Neural progenitor cell (in vitro differentiated cells): ENCODE data around the gene PUS1. TPM values are rescaled to one million over a fixed set of nuclear protein-coding genes. Genes with fewer than 3 reads are reported as not detected.

Experiments used
- DNase-seq: peaks from one replicate; pipeline ENCODE4 v3.0.0-alpha.2; 2016; ENCODE audit warnings: low spot score
- H2AFZ ChIP-seq: fragments of 200-600 bp; sonication (generic); replicated peaks from 2 replicates; pipeline ENCODE4 v1.6.1; 2016; ENCODE audit warnings: antibody characterized with exemption
- H3F3A ChIP-seq: fragments of 200-600 bp; sonication (generic); 2 replicates; pipeline ENCODE4 v1.6.1; 2016; ENCODE audit warnings: antibody characterized with exemption, low read depth
- H3K27ac ChIP-seq: fragments of 200-600 bp; sonication (generic); 2 replicates; pipeline ENCODE4 v1.5.1; 2016; ENCODE audit warnings: mild to moderate bottlenecking
- H3K27me3 ChIP-seq: fragments of 200-600 bp; sonication (generic); 2 replicates; pipeline ENCODE4 v1.6.1; 2016; ENCODE audit warnings: mild to moderate bottlenecking, moderate library complexity
- H3K36me3 ChIP-seq: fragments of 200-600 bp; sonication (generic); 2 replicates; pipeline ENCODE4 v1.5.1; 2016
- H3K4me1 ChIP-seq: fragments of 200-600 bp; sonication (generic); 2 replicates; pipeline ENCODE4 v1.6.1; 2016; ENCODE audit warnings: mixed run types
- H3K4me2 ChIP-seq: fragments of 200-600 bp; sonication (generic); 2 replicates; pipeline ENCODE4 v1.6.1; 2016
- H3K4me3 ChIP-seq: fragments of 200-600 bp; sonication (generic); 2 replicates; pipeline ENCODE4 v1.5.1; 2016
- H3K79me2 ChIP-seq: fragments of 200-600 bp; sonication (generic); 2 replicates; pipeline ENCODE4 v1.6.1; 2016; ENCODE audit warnings: low read depth
- H3K9ac ChIP-seq: fragments of 200-600 bp; sonication (generic); 2 replicates; pipeline ENCODE4 v1.6.1; 2016
- H3K9me3 ChIP-seq: fragments of 200-600 bp; sonication (generic); 2 replicates; pipeline ENCODE4 v1.5.1; 2016; ENCODE audit warnings: low read depth
- H4K20me1 ChIP-seq: fragments of 200-600 bp; sonication (generic); 2 replicates; pipeline ENCODE4 v1.6.1; 2016; ENCODE audit warnings: low read depth
- H3K27ac Mint-ChIP-seq: 3 replicates; pipeline ENCODE4 v1.8.0; 2021; ENCODE audit warnings: mixed read lengths
- H3K27me3 Mint-ChIP-seq: 2 replicates; pipeline ENCODE4 v1.8.0; 2022; ENCODE audit warnings: low read depth, mild to moderate bottlenecking, inconsistent platforms, moderate library complexity, mixed read lengths; ENCODE audit not compliant: insufficient read depth
- H3K36me3 Mint-ChIP-seq: 3 replicates; pipeline ENCODE4 v1.8.0; 2021; ENCODE audit warnings: mixed read lengths
- H3K4me1 Mint-ChIP-seq: 3 replicates; pipeline ENCODE4 v1.8.0; 2021; ENCODE audit warnings: mixed read lengths
- H3K4me3 Mint-ChIP-seq: 3 replicates; pipeline ENCODE4 v1.8.0; 2021; ENCODE audit warnings: mild to moderate bottlenecking, moderate library complexity, mixed read lengths
- H3K9me3 Mint-ChIP-seq: 3 replicates; pipeline ENCODE4 v1.8.0; 2020; ENCODE audit warnings: mixed read lengths
- CTCF ChIP-seq: fragments of 200-600 bp; sonication (generic); IDR thresholded peaks from 2 replicates; pipeline ENCODE4 v1.5.1; 2017; ENCODE audit warnings: antibody characterized with exemption, mild to moderate bottlenecking
- EZH2 ChIP-seq: fragments of 200-600 bp; sonication (generic); IDR thresholded peaks from 2 replicates; pipeline ENCODE4 v1.6.1; 2017; ENCODE audit warnings: antibody characterized with exemption, mild to moderate bottlenecking, moderate library complexity
- EZH2phosphoT487 ChIP-seq: fragments of 200-600 bp; sonication (generic); IDR thresholded peaks from 2 replicates; pipeline ENCODE4 v1.6.1; 2017; ENCODE audit warnings: antibody characterized with exemption
- total RNA-seq: library from RNA; depleted of rRNA; stranded (reverse); fragments of >200 nt; gene quantifications from 2 replicates; pipeline ENCODE4 v1.2.3, GENCODE V29; 2015; ENCODE audit warnings: low replicate concordance

Gene PUS1
- total RNA-seq, 1 donor from 2014 or later = 15.9 TPM

- H3K36me3 ChIP-seq = no peaks in the 10 kb centered on the region
- no peaks in the 10 kb centered on the region for H3K27me3 ChIP-seq
- Mint-ChIP-seq H3K27me3 (peaks cover 5% of the 10 kb centered on the region), H3K27ac (peak overlapping the region; percentile 37), H3K9me3 (no peaks in the 10 kb centered on the region), H3K4me1 (peaks cover 13% of the 10 kb centered on the region), H3K36me3 (peaks cover 2% of the 10 kb centered on the region), H3K4me3 (peak overlapping the region; percentile 69)
- peaks cover 57% of the 10 kb centered on the region for H3K79me2 ChIP-seq
- H3F3A ChIP-seq = peaks cover 8% of the 10 kb centered on the region
- H3K9ac ChIP-seq = no peak overlapping the region
- no peak for DNase-seq
- peaks cover 9% of the 10 kb centered on the region for H3K4me1 ChIP-seq
- no peak overlapping the region for H2AFZ ChIP-seq
- no peaks in the 10 kb centered on the region for H3K9me3 ChIP-seq
- TF ChIP-seq EZH2 = no peak
- TF ChIP-seq EZH2phosphoT487 = no peak
- no peak for TF ChIP-seq CTCF
- no peak overlapping the region for H3K4me2 ChIP-seq
- H3K27ac ChIP-seq = no peak overlapping the region
- H3K4me3 ChIP-seq = no peak overlapping the region
- H4K20me1 ChIP-seq = peaks cover 65% of the 10 kb centered on the region
These were observed 31.8 kb upstream of the PUS1 start for GRCh38 chr12:131897276-131897675.

- Mint-ChIP-seq H3K4me3 (peak overlapping the region; percentile 50), H3K4me1 (peaks cover 13% of the 10 kb centered on the region), H3K36me3 (peaks cover 2% of the 10 kb centered on the region), H3K27me3 (peaks cover 2% of the 10 kb centered on the region), H3K27ac (no peak overlapping the region), H3K9me3 (no peaks in the 10 kb centered on the region)
- no peaks in the 10 kb centered on the region for H3K36me3 ChIP-seq
- no peak for TF ChIP-seq EZH2
- no peak for TF ChIP-seq EZH2phosphoT487
- no peak for TF ChIP-seq CTCF
- H3K9me3 ChIP-seq = no peaks in the 10 kb centered on the region
- no peak overlapping the region for H3K9ac ChIP-seq
- peaks cover 58% of the 10 kb centered on the region for H3K79me2 ChIP-seq
- H2AFZ ChIP-seq = no peak overlapping the region
- no peak overlapping the region for H3K27ac ChIP-seq
- H3F3A ChIP-seq = peaks cover 8% of the 10 kb centered on the region
- peaks cover 9% of the 10 kb centered on the region for H3K4me1 ChIP-seq
- no peak overlapping the region for H3K4me2 ChIP-seq
- H3K4me3 ChIP-seq = no peak overlapping the region
- H4K20me1 ChIP-seq = peaks cover 71% of the 10 kb centered on the region
- no peak for DNase-seq
- H3K27me3 ChIP-seq = no peaks in the 10 kb centered on the region
These were observed 31.2 kb upstream of the PUS1 start for GRCh38 chr12:131897875-131898274.

- H3K9ac ChIP-seq = no peak overlapping the region
- H3F3A ChIP-seq = no peaks in the 10 kb centered on the region
- peaks cover 91% of the 10 kb centered on the region for H4K20me1 ChIP-seq
- H3K9me3 ChIP-seq = no peaks in the 10 kb centered on the region
- no peak overlapping the region for H3K27ac Mint-ChIP-seq
- H3K4me1 Mint-ChIP-seq = peaks cover 7% of the 10 kb centered on the region
- no peak overlapping the region for H3K27ac ChIP-seq
- no peak for TF ChIP-seq EZH2phosphoT487
- no peak for TF ChIP-seq CTCF
- no peak for TF ChIP-seq EZH2
- no peaks in the 10 kb centered on the region for H3K9me3 Mint-ChIP-seq
- H3K36me3 ChIP-seq = no peaks in the 10 kb centered on the region
- H3K4me1 ChIP-seq = peaks cover 4% of the 10 kb centered on the region
- H3K36me3 Mint-ChIP-seq = peaks cover 2% of the 10 kb centered on the region
- H3K27me3 Mint-ChIP-seq = peaks cover 2% of the 10 kb centered on the region
- H3K27me3 ChIP-seq = no peaks in the 10 kb centered on the region
- DNase-seq = no peak
- H3K79me2 ChIP-seq = peaks cover 55% of the 10 kb centered on the region
- no peak overlapping the region for H2AFZ ChIP-seq
- H3K4me2 ChIP-seq = no peak overlapping the region
- no peak overlapping the region for H3K4me3 Mint-ChIP-seq
- no peak overlapping the region for H3K4me3 ChIP-seq
These were observed 28.7 kb upstream of the PUS1 start for GRCh38 chr12:131900397-131900796.
